Uterus (tissue), 4 donors: ENCODE data around the gene C1QBP. TPM values are rescaled to one million over a fixed set of nuclear protein-coding genes. Genes with fewer than 3 reads are reported as not detected.
A peak's percentile ranks its signal among the peaks of the same experiment; 100 is the strongest.

ENCODE experiments used
- DNase-seq, 2 donors: peaks; one replicate each; pipeline ENCODE4 v3.0.0-alpha.2; 2019 to 2020
- H3K27ac ChIP-seq, 2 donors: fragments of 200-600 bp; sonication (generic); 1 replicate in 1 of 2; 2 replicates in 1 of 2; pipeline ENCODE4 v1.5.1; 2016 to 2018
- H3K27me3 ChIP-seq, 2 donors: fragments of 200-600 bp; sonication (generic); one replicate each; pipeline ENCODE4 v1.5.1; 2018 to 2019; ENCODE audit warnings: control low read depth in 1 of 2
- H3K36me3 ChIP-seq, 2 donors: fragments of 200-600 bp; sonication (generic); one replicate each; pipeline ENCODE4 v1.5.1; 2019; ENCODE audit warnings: control low read depth in 1 of 2
- H3K4me1 ChIP-seq, 2 donors: fragments of 200-600 bp; sonication (generic); one replicate each; pipeline ENCODE4 v1.5.1; 2018 to 2019; ENCODE audit warnings: control low read depth in 1 of 2
- H3K4me3 ChIP-seq, 2 donors: fragments of 200-600 bp; sonication (generic); 1 replicate in 1 of 2; 2 replicates in 1 of 2; pipeline ENCODE4 v1.5.1; 2018 to 2019; ENCODE audit warnings: mild to moderate bottlenecking in 1 of 2
- H3K9me3 ChIP-seq, 2 donors: fragments of 200-600 bp; sonication (generic); one replicate each; pipeline ENCODE4 v1.5.1; 2019; ENCODE audit warnings: control low read depth in 1 of 2
- CTCF ChIP-seq, 4 experiments: fragments of 200-600 bp in 2 of 4; fragments of 450-650 bp in 2 of 4; sonication (generic) in 2 of 4; IDR thresholded peaks; one replicate each; pipeline ENCODE4 v1.5.1; 2016 to 2019; ENCODE audit warnings: antibody characterized with exemption in 4 of 4, mild to moderate bottlenecking in 2 of 4, moderate library complexity in 1 of 4
- POLR2A ChIP-seq, 2 donors: fragments of 450-650 bp; IDR thresholded peaks; one replicate each; pipeline ENCODE4 v1.6.1; 2016; ENCODE audit warnings: antibody characterized with exemption in 2 of 2, mild to moderate bottlenecking in 1 of 2, moderate library complexity in 1 of 2
- intact Hi-C: fragments of 100-400 bp; cut with DNase I; formaldehyde crosslinking; loops from one replicate; pipeline ENCODE4 v1.15.1; 2023; ENCODE audit warnings: low total_unique reads
- total RNA-seq, 4 donors: library from RNA; depleted of rRNA in 3 of 4; stranded (reverse); fragments of >200 nt in 3 of 4; gene quantifications; one replicate each; pipeline versions ENCODE4 v1.1.0 to v1.2.4, GENCODE V29; 2014 to 2023
- donor health status: DM: yes; HTN: yes; CAD: no.

The C1QBP gene
- total RNA-seq, 4 donors from 2014 or later = 49.2 to 98.4 (median 80.7) TPM

GRCh38 chr17:5424909-5425308 lies 14.0 kb downstream of the C1QBP start:
- TF ChIP-seq POLR2A (IDR thresholded peaks at IDR 0.05) (no peak), CTCF (IDR thresholded peaks at IDR 0.05) (no peak)
- Histone ChIP-seq H3K36me3 (no peaks in the 10 kb centered on the region), H3K4me3 (no peak overlapping the region), H3K4me1 (no peaks in the 10 kb centered on the region), H3K9me3 (no peaks in the 10 kb centered on the region), H3K27ac (no peak overlapping the region), H3K27me3 (no peaks in the 10 kb centered on the region)
- DNase-seq = no peak
- intact Hi-C loops = no loop called here

- Histone ChIP-seq H3K27ac (no peak overlapping the region), H3K36me3 (no peaks in the 10 kb centered on the region), H3K9me3 (no peaks in the 10 kb centered on the region), H3K4me1 (peaks cover 0 to 6% of the 10 kb centered on the region in 2 donors), H3K4me3 (no peak overlapping the region), H3K27me3 (no peaks in the 10 kb centered on the region)
- no peak for TF ChIP-seq POLR2A (IDR thresholded peaks at IDR 0.05)
- no peak for TF ChIP-seq CTCF (IDR thresholded peaks at IDR 0.05)
- intact Hi-C loops = no loop called here
- DNase-seq = no peak
Measured at GRCh38 chr17:5422505-5422904, 16.4 kb downstream of the C1QBP start.

GRCh38 chr17:5419959-5420653 lies 18.8 kb downstream of the C1QBP start, which contains the start of gene RPAIN:
TSS of gene RPAIN (plus strand) at chr17:5420182. CDS start at chr17:5420211, 29 bp downstream.
- intact Hi-C loops = no loop called here
- Histone ChIP-seq H3K9me3 (no peaks in the 10 kb centered on the region), H3K27ac (peak within 1 kb of the TSS; percentile 92), H3K27me3 (no peaks in the 10 kb centered on the region), H3K4me3 (peak within 1 kb of the TSS; percentile 74 to 87), H3K4me1 (peaks cover 0 to 6% of the 10 kb centered on the region in 2 donors), H3K36me3 (no peaks in the 10 kb centered on the region)
- peak; percentile 85 to 87 for DNase-seq
- peak; percentile 49 to 57 for TF ChIP-seq POLR2A (IDR thresholded peaks at IDR 0.05)
- peak in 1 of 4 experiments; percentile 15 for TF ChIP-seq CTCF (IDR thresholded peaks at IDR 0.05)

- Histone ChIP-seq H3K36me3 (no peaks in the 10 kb centered on the region), H3K27ac (peak within 1 kb of the TSS; percentile 92), H3K4me3 (peak within 1 kb of the TSS; percentile 74 to 87), H3K27me3 (no peaks in the 10 kb centered on the region), H3K9me3 (no peaks in the 10 kb centered on the region), H3K4me1 (peaks cover 0 to 6% of the 10 kb centered on the region in 2 donors)
- peak; percentile 57 to 80 for TF ChIP-seq POLR2A (IDR thresholded peaks at IDR 0.05)
- peak in 1 of 4 experiments; percentile 3 for TF ChIP-seq CTCF (IDR thresholded peaks at IDR 0.05)
- peak; percentile 95 to 97 for DNase-seq
- intact Hi-C loops = no loop called here
Measured at GRCh38 chr17:5419356-5419958, 19.5 kb downstream of the C1QBP start, which contains the start of gene NUP88. TSS of gene NUP88 (minus strand) at chr17:5419662. CDS start at chr17:5419650, 12 bp downstream.

GRCh38 chr17:5418858-5419355 lies 20.0 kb downstream of the C1QBP start:
- Histone ChIP-seq H3K27me3 (no peaks in the 10 kb centered on the region), H3K4me3 (peak overlapping the region; percentile 74 to 87), H3K4me1 (peaks cover 0 to 6% of the 10 kb centered on the region in 2 donors), H3K36me3 (no peaks in the 10 kb centered on the region), H3K27ac (peak overlapping the region; percentile 92), H3K9me3 (no peaks in the 10 kb centered on the region)
- intact Hi-C loops = no loop called here
- no peak for DNase-seq
- no peak for TF ChIP-seq CTCF (IDR thresholded peaks at IDR 0.05)
- no peak for TF ChIP-seq POLR2A (IDR thresholded peaks at IDR 0.05)
